ENCODE measurements around the gene GSG1. TPM values are rescaled to one million over a fixed set of nuclear protein-coding genes. Genes with fewer than 3 reads are reported as not detected.

Gene GSG1
- under 1 TPM in 1 of 4 donors, not detected in 3; 0.56 TPM for total RNA-seq

DNA sequence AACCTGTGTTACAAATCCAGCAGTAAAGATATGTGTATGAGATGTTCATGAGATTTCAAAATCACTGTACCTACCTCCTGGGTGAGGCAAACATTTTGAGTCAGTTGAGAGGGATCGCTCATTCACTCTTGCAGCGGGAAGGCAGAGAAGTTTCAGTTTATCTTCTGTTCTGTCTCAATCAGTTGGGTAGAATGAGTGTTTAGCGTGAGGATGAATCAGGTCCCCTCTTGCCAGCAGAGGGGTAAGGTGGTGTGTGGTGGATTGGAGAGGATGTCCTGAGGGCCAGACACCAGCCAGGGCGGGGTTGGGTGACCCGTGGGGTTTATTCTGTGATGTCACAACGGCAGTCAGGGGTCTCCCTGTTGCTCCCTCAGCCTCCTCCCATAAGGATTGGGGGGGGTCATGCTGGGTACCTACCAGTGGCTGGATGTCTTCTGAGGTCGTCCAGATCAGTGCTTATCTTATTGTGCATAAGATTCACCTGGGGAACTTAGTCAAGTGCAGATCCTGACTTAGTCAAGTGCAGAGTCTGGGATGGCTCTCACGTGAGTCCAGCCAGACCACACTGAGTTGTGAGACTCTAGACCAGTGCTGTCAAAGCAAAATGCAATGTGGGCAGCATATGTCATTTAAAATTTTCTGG lies at the start of gene GSG1:
Gene GSG1, minus strand, starts transcription at position 277 of the 643 bp plus-strand sequence. Its CDS starts 155 bp downstream, at position 122.
- ATAC-seq (ENCODE audit: low FRiP score), result no peak

GRCh38 chr12:13153180-13153579 lies 49.7 kb upstream of the GSG1 start:
- TF ChIP-seq, protein P1, sequence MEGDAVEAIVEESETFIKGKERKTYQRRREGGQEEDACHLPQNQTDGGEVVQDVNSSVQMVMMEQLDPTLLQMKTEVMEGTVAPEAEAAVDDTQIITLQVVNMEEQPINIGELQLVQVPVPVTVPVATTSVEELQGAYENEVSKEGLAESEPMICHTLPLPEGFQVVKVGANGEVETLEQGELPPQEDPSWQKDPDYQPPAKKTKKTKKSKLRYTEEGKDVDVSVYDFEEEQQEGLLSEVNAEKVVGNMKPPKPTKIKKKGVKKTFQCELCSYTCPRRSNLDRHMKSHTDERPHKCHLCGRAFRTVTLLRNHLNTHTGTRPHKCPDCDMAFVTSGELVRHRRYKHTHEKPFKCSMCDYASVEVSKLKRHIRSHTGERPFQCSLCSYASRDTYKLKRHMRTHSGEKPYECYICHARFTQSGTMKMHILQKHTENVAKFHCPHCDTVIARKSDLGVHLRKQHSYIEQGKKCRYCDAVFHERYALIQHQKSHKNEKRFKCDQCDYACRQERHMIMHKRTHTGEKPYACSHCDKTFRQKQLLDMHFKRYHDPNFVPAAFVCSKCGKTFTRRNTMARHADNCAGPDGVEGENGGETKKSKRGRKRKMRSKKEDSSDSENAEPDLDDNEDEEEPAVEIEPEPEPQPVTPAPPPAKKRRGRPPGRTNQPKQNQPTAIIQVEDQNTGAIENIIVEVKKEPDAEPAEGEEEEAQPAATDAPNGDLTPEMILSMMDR (IDR thresholded peaks at IDR 0.05), result no peak
- ATAC-seq (ENCODE audit: low FRiP score) (no peak), DNase-seq (ENCODE audit: low spot score) (no peak)

More for the DNA sequence above, at the start of gene GSG1:
- no peak for DNase-seq (ENCODE audit: low spot score)
- TF ChIP-seq, protein P1 (IDR thresholded peaks at IDR 0.05), result no peak

- TF ChIP-seq, protein P1 (IDR thresholded peaks at IDR 0.05), result no peak
- no peak for DNase-seq (ENCODE audit: low spot score)
- no peak for ATAC-seq (ENCODE audit: low FRiP score)
Measured at GRCh38 chr12:13152756-13153155, 49.3 kb upstream of the GSG1 start.

DNA sequence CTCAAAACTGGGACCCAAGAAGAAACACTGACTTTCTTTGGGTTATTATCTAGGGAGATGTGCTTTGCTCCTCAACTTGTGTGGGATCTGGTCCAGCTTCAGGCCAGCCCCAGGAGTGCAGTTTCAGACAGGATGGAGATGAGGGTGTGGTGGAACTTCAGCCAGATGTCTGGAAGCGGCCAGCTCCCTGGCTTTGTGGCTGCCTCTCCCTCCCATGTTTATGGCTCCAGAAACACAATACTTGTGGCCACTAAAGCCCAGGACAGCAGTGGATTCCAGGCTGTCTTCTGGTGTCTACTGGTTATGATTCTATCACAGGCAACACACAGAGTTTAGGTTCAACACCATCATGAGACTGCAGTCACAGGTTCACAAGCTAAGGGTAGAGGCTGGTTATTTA lies 48.8 kb upstream of the GSG1 start:
- no peak for DNase-seq (ENCODE audit: low spot score)
- no peak for ATAC-seq (ENCODE audit: low FRiP score)
- TF ChIP-seq, protein P1 (IDR thresholded peaks at IDR 0.05), result no peak

- ATAC-seq (ENCODE audit: low FRiP score) (no peak), DNase-seq (ENCODE audit: low spot score) (no peak)
- TF ChIP-seq, protein P1 (IDR thresholded peaks at IDR 0.05), result no peak
Measured at GRCh38 chr12:13149411-13149810, 45.9 kb upstream of the GSG1 start.

GRCh38 chr12:13148485-13148847 lies 45.0 kb upstream of the GSG1 start:
- no peak for DNase-seq (ENCODE audit: low spot score)
- no peak for ATAC-seq (ENCODE audit: low FRiP score)
- TF ChIP-seq, protein P1 (IDR thresholded peaks at IDR 0.05), result no peak
